C4-2B (cell line): ENCODE measurements around the gene RPS18.

ENCODE experiments used
- ZFX ChIP-seq: fragments of 450-650 bp; IDR thresholded peaks from 2 replicates; pipeline ENCODE4 v1.6.1; 2017
- TF ChIP-seq, protein P1 (sequence below): fragments of 450-650 bp; conservative IDR thresholded peaks from 2 replicates; pipeline ENCODE4 v1.5.1; 2017; ENCODE audit warnings: mild to moderate bottlenecking

- TF ChIP-seq, protein P1, sequence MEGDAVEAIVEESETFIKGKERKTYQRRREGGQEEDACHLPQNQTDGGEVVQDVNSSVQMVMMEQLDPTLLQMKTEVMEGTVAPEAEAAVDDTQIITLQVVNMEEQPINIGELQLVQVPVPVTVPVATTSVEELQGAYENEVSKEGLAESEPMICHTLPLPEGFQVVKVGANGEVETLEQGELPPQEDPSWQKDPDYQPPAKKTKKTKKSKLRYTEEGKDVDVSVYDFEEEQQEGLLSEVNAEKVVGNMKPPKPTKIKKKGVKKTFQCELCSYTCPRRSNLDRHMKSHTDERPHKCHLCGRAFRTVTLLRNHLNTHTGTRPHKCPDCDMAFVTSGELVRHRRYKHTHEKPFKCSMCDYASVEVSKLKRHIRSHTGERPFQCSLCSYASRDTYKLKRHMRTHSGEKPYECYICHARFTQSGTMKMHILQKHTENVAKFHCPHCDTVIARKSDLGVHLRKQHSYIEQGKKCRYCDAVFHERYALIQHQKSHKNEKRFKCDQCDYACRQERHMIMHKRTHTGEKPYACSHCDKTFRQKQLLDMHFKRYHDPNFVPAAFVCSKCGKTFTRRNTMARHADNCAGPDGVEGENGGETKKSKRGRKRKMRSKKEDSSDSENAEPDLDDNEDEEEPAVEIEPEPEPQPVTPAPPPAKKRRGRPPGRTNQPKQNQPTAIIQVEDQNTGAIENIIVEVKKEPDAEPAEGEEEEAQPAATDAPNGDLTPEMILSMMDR: no peak
- TF ChIP-seq ZFX: no peak
Measured at GRCh38 chr6:33236852-33237251, 35.0 kb upstream of the RPS18 start.
